Muscle layer of colon (tissue), 2 donors: Measurements from ENCODE around the gene NR0B1.

ENCODE experiments used
- H3K27ac ChIP-seq: one replicate; pipeline ENCODE4 v1.7.0; 2013; ENCODE audit warnings: low read depth, mild to moderate bottlenecking, low read length, moderate library complexity
- H3K27me3 ChIP-seq, 2 donors: one replicate each; pipeline ENCODE4 v1.7.0; 2013; ENCODE audit warnings: low read length in 2 of 2, mild to moderate bottlenecking in 2 of 2; ENCODE audit not compliant: insufficient read depth in 2 of 2, control insufficient read depth in 1 of 2
- H3K36me3 ChIP-seq: one replicate; pipeline ENCODE4 v1.7.0; 2013; ENCODE audit warnings: mild to moderate bottlenecking, low read length; ENCODE audit not compliant: insufficient read depth
- H3K4me1 ChIP-seq: one replicate; pipeline ENCODE4 v1.7.0; 2013; ENCODE audit warnings: mild to moderate bottlenecking, low read length; ENCODE audit not compliant: insufficient read depth
- H3K4me3 ChIP-seq, 2 donors: one replicate each; pipeline ENCODE4 v1.7.0; 2013; ENCODE audit warnings: low read length in 2 of 2, low read depth in 1 of 2, mild to moderate bottlenecking in 1 of 2, moderate library complexity in 1 of 2
- H3K9ac ChIP-seq: one replicate; pipeline ENCODE4 v1.7.0; 2013; ENCODE audit warnings: low read length
- H3K9me3 ChIP-seq: one replicate; pipeline ENCODE4 v1.7.0; 2013; ENCODE audit warnings: mild to moderate bottlenecking, low read length
- donor health status: abdominal sarcoma.
- donor health status: Adenocarcinoma of cecum.

The NR0B1 gene

GRCh38 chrX:30304866-30305265, 4.3 kb downstream of the NR0B1 start:
- Histone ChIP-seq H3K27ac (no peak overlapping the region), H3K27me3 (peaks cover 9 to 19% of the 10 kb centered on the region in 2 donors), H3K9me3 (no peaks in the 10 kb centered on the region), H3K4me3 (no peak overlapping the region), H3K9ac (no peak overlapping the region), H3K36me3 (no peaks in the 10 kb centered on the region), H3K4me1 (no peaks in the 10 kb centered on the region)

- no peak overlapping the region for H3K27ac ChIP-seq
- H3K36me3 ChIP-seq = no peaks in the 10 kb centered on the region
- peaks cover 2 to 9% of the 10 kb centered on the region in 2 donors for H3K27me3 ChIP-seq
- no peak overlapping the region for H3K9ac ChIP-seq
- no peak overlapping the region for H3K4me3 ChIP-seq
- no peaks in the 10 kb centered on the region for H3K9me3 ChIP-seq
- no peaks in the 10 kb centered on the region for H3K4me1 ChIP-seq
Measured at GRCh38 chrX:30302956-30303355, 6.2 kb downstream of the NR0B1 start.

- Histone ChIP-seq H3K27me3 (peaks cover 0 to 6% of the 10 kb centered on the region in 2 donors), H3K4me3 (no peak overlapping the region), H3K36me3 (no peaks in the 10 kb centered on the region), H3K9ac (no peak overlapping the region), H3K9me3 (no peaks in the 10 kb centered on the region), H3K4me1 (no peaks in the 10 kb centered on the region), H3K27ac (no peak overlapping the region)
Measured at GRCh38 chrX:30301963-30302362, 7.2 kb downstream of the NR0B1 start.

GRCh38 chrX:30301208-30301607, 8.0 kb downstream of the NR0B1 start:
- no peak overlapping the region for H3K9ac ChIP-seq
- no peaks in the 10 kb centered on the region for H3K9me3 ChIP-seq
- H3K4me3 ChIP-seq = no peak overlapping the region
- no peak overlapping the region for H3K27ac ChIP-seq
- no peaks in the 10 kb centered on the region for H3K4me1 ChIP-seq
- H3K27me3 ChIP-seq = peaks cover 0 to 6% of the 10 kb centered on the region in 2 donors
- H3K36me3 ChIP-seq = no peaks in the 10 kb centered on the region

- H3K9me3 ChIP-seq = no peaks in the 10 kb centered on the region
- no peak overlapping the region for H3K4me3 ChIP-seq
- H3K4me1 ChIP-seq = no peaks in the 10 kb centered on the region
- no peak overlapping the region for H3K9ac ChIP-seq
- H3K27me3 ChIP-seq = no peaks in the 10 kb centered on the region
- H3K27ac ChIP-seq = no peak overlapping the region
- no peaks in the 10 kb centered on the region for H3K36me3 ChIP-seq
Measured at GRCh38 chrX:30296408-30297254, 12.6 kb downstream of the NR0B1 start.

- H3K4me1 ChIP-seq = no peaks in the 10 kb centered on the region
- H3K27me3 ChIP-seq = no peaks in the 10 kb centered on the region
- H3K9ac ChIP-seq = no peak overlapping the region
- H3K9me3 ChIP-seq = no peaks in the 10 kb centered on the region
- H3K36me3 ChIP-seq = no peaks in the 10 kb centered on the region
- no peak overlapping the region for H3K27ac ChIP-seq
- H3K4me3 ChIP-seq = no peak overlapping the region
Measured at GRCh38 chrX:30283456-30284200, 25.6 kb downstream of the NR0B1 start.

GRCh38 chrX:30282527-30282926, 26.7 kb downstream of the NR0B1 start:
- Histone ChIP-seq H3K27ac (no peak overlapping the region), H3K9ac (no peak overlapping the region), H3K9me3 (no peaks in the 10 kb centered on the region), H3K4me1 (no peaks in the 10 kb centered on the region), H3K27me3 (no peaks in the 10 kb centered on the region), H3K36me3 (no peaks in the 10 kb centered on the region), H3K4me3 (no peak overlapping the region)

GRCh38 chrX:30280428-30280827, 28.8 kb downstream of the NR0B1 start:
- Histone ChIP-seq H3K36me3 (no peaks in the 10 kb centered on the region), H3K9me3 (no peaks in the 10 kb centered on the region), H3K9ac (no peak overlapping the region), H3K4me3 (no peak overlapping the region), H3K4me1 (no peaks in the 10 kb centered on the region), H3K27ac (no peak overlapping the region), H3K27me3 (no peaks in the 10 kb centered on the region)

- H3K27ac ChIP-seq = no peak overlapping the region
- H3K9me3 ChIP-seq = no peaks in the 10 kb centered on the region
- no peaks in the 10 kb centered on the region for H3K4me1 ChIP-seq
- no peak overlapping the region for H3K4me3 ChIP-seq
- H3K9ac ChIP-seq = no peak overlapping the region
- no peaks in the 10 kb centered on the region for H3K27me3 ChIP-seq
- H3K36me3 ChIP-seq = no peaks in the 10 kb centered on the region
Measured at GRCh38 chrX:30278365-30278764, 30.8 kb downstream of the NR0B1 start.

GRCh38 chrX:30275498-30275897, 33.7 kb downstream of the NR0B1 start:
- Histone ChIP-seq H3K4me1 (no peaks in the 10 kb centered on the region), H3K9ac (no peak overlapping the region), H3K27me3 (no peaks in the 10 kb centered on the region), H3K9me3 (no peaks in the 10 kb centered on the region), H3K27ac (no peak overlapping the region), H3K4me3 (no peak overlapping the region), H3K36me3 (no peaks in the 10 kb centered on the region)

GRCh38 chrX:30270639-30271038, 38.6 kb downstream of the NR0B1 start:
- Histone ChIP-seq H3K27ac (no peak overlapping the region), H3K36me3 (no peaks in the 10 kb centered on the region), H3K27me3 (no peaks in the 10 kb centered on the region), H3K9me3 (no peaks in the 10 kb centered on the region), H3K4me3 (no peak overlapping the region), H3K4me1 (no peaks in the 10 kb centered on the region), H3K9ac (no peak overlapping the region)
